Panc1 (cell line): ENCODE results near the gene FGGY.

Experiments
- POLR2AphosphoS5 ChIP-seq: IDR thresholded peaks from 2 replicates; pipeline ENCODE4 v1.6.1; 2012; ENCODE audit warnings: mild to moderate bottlenecking, low read depth, low read length, moderate library complexity
- SIN3A ChIP-seq: IDR thresholded peaks from 2 replicates; pipeline ENCODE4 v1.6.1; 2012; ENCODE audit warnings: low read depth, mild to moderate bottlenecking, low read length, moderate library complexity, borderline replicate concordance; ENCODE audit not compliant: insufficient read depth
- TF ChIP-seq, protein P1 (sequence below): fragments of 450-650 bp; IDR thresholded peaks from 2 replicates; pipeline ENCODE4 v1.5.1; 2017; ENCODE audit warnings: mild to moderate bottlenecking

- TF ChIP-seq, protein P1, sequence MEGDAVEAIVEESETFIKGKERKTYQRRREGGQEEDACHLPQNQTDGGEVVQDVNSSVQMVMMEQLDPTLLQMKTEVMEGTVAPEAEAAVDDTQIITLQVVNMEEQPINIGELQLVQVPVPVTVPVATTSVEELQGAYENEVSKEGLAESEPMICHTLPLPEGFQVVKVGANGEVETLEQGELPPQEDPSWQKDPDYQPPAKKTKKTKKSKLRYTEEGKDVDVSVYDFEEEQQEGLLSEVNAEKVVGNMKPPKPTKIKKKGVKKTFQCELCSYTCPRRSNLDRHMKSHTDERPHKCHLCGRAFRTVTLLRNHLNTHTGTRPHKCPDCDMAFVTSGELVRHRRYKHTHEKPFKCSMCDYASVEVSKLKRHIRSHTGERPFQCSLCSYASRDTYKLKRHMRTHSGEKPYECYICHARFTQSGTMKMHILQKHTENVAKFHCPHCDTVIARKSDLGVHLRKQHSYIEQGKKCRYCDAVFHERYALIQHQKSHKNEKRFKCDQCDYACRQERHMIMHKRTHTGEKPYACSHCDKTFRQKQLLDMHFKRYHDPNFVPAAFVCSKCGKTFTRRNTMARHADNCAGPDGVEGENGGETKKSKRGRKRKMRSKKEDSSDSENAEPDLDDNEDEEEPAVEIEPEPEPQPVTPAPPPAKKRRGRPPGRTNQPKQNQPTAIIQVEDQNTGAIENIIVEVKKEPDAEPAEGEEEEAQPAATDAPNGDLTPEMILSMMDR = no peak
- TF ChIP-seq POLR2AphosphoS5 (no peak), SIN3A (no peak)
Measured at GRCh38 chr1:59278780-59279354, 18.0 kb upstream of the FGGY start.
